ENCODE data around the gene MRPS10. TPM values are rescaled to one million over a fixed set of nuclear protein-coding genes. Genes with fewer than 3 reads are reported as not detected.

The MRPS10 gene
- total RNA-seq, result 10 to 100 TPM; 39.7 to 40.7 TPM

DNA sequence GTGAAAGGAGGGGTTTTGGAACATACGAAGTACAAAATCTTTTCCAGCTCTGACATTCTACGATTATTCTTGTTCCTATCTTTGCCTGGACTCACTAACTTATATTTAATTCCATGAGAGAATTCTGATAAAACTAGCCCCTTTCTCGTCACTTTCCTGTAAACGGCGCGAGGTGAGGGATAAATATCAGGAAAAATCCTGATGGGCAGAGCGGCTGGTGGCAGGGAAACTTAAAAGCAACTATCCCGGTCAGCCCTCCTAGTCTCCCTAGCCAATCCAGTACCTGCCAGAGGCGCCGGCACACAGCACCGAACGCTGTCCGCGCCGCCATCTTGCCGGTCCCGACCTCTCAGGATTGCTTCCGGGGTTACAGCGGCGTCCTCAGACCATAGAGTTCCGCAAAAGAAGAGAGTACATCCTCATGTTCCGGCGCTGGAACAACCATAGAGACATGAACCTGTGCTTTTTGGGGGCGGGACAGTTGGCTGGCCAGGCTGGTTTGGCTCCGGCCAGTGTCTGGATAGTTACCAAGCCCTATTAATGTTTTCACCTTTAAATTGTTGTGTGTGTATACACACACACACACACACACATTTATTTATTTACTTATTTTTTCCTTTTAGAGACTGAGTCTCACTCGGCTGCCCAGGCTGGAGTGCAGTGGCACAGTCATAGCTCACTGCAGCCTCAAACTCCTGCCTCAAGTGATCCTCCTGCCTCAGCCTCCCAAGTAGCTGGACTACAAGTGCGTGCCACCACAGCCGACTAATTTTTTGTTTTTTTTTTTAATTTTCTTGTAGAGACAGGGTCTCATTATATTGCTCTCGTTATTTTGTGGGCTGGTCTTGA, at the start of gene MRPS10:
MRPS10 (minus strand) TSS at position 343 of the 849 bp plus-strand sequence; CDS start at position 331, 12 bp downstream.
- peaks cover 7% of the 10 kb centered on the region for H3K36me3 Mint-ChIP-seq (ENCODE audit: low read depth)
- H3K9me3 Mint-ChIP-seq, result no peaks in the 10 kb centered on the region
- intact Hi-C loops (cut with micrococcal nuclease), result loop anchor here (1.0 to 5.0 kb wide), 10 partner anchors 40 to 675 kb away; partner anchors contain the start of genes BYSL, MED20, PRICKLE4 and RPL7L1

DNA sequence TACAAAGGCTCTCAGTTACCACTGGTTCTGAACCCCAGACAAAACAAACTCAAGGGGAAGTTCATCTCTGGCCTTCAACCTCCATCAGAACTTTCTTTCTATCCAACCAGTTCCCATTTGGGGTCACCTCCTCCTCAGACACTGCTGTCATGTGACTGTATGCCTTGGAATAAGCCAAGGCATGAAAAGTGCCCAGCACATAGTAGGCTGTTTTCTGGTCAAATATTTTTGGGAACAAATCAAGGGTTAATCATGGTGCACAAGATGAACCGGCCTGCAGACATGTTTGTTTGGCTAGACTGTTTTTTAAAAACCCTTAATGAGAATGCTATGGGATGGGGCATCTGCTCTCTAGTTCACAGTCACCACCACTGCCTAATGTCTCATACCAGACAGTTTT, 48.9 kb upstream of the MRPS10 start:
- Mint-ChIP-seq H3K36me3 (ENCODE audit: low read depth) (peaks cover 8% of the 10 kb centered on the region), H3K9me3 (no peaks in the 10 kb centered on the region), H3K27ac (no peak overlapping the region), H3K4me3 (no peak overlapping the region), H3K4me1 (ENCODE audit: low read depth) (no peaks in the 10 kb centered on the region), H3K27me3 (ENCODE audit: low read depth) (no peaks in the 10 kb centered on the region)
- no peak for DNase-seq
- intact Hi-C loops (cut with micrococcal nuclease), result no loop called here
- CTCF ChIA-PET, result interaction anchor here (0.8 to 8.2 kb wide), 3 partner anchors 25 to 283 kb away, joined by 3 to 99 read pairs (median 6); no protein-coding TSS in a partner anchor

More for the DNA sequence above, at the start of gene MRPS10:
- DNase-seq, result peak; percentile 96
- peak within 1 kb of the TSS; percentile 88 for H3K27ac Mint-ChIP-seq
- CTCF ChIA-PET, result interaction anchor here (0.6 to 6.3 kb wide), 3 partner anchors 159 to 430 kb away, joined by 3 to 49 read pairs (median 6); partner anchors contain the start of gene TOMM6
- H3K27me3 Mint-ChIP-seq (ENCODE audit: low read depth), result no peaks in the 10 kb centered on the region
- H3K4me3 Mint-ChIP-seq, result peak within 1 kb of the TSS; percentile 94
- peaks cover 37% of the 10 kb centered on the region for H3K4me1 Mint-ChIP-seq (ENCODE audit: low read depth)

DNA sequence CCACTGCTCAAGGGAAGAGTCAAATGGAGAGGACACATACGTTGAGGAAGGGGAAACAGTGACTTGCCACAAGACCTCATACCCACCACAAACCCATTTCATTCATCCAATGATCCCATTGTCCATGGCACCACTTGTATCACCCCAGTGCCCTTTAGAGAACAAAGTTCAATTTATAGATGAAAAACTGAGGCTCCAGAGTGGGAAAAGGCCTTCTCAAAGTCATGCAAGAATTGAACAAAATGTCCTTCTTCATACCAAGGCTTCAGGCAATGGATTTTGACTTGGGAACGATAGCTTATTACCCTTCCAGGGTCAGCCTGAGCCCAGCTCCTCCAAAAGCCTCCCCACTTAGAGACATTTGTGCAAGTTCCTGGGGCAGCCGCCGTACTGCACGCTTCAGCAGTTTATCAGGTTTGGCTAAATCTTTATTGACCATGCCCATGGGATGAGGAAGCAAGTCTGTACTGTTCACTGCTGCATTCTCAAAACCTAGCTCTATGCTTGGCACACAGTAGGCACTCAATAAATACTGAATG, 47.3 kb upstream of the MRPS10 start:
- H3K4me1 Mint-ChIP-seq (ENCODE audit: low read depth), result no peaks in the 10 kb centered on the region
- no peaks in the 10 kb centered on the region for H3K9me3 Mint-ChIP-seq
- H3K36me3 Mint-ChIP-seq (ENCODE audit: low read depth), result peaks cover 8% of the 10 kb centered on the region
- no peaks in the 10 kb centered on the region for H3K27me3 Mint-ChIP-seq (ENCODE audit: low read depth)
- no peak for DNase-seq
- intact Hi-C loops (cut with micrococcal nuclease), result loop anchor here (5.0 kb wide), 1 partner anchor 267 kb away; no protein-coding TSS in a partner anchor
- no peak overlapping the region for H3K4me3 Mint-ChIP-seq
- CTCF ChIA-PET, result interaction anchor here (8.2 kb wide), 1 partner anchor 284 kb away, joined by 99 read pairs; no protein-coding TSS in a partner anchor
- no peak overlapping the region for H3K27ac Mint-ChIP-seq

DNA sequence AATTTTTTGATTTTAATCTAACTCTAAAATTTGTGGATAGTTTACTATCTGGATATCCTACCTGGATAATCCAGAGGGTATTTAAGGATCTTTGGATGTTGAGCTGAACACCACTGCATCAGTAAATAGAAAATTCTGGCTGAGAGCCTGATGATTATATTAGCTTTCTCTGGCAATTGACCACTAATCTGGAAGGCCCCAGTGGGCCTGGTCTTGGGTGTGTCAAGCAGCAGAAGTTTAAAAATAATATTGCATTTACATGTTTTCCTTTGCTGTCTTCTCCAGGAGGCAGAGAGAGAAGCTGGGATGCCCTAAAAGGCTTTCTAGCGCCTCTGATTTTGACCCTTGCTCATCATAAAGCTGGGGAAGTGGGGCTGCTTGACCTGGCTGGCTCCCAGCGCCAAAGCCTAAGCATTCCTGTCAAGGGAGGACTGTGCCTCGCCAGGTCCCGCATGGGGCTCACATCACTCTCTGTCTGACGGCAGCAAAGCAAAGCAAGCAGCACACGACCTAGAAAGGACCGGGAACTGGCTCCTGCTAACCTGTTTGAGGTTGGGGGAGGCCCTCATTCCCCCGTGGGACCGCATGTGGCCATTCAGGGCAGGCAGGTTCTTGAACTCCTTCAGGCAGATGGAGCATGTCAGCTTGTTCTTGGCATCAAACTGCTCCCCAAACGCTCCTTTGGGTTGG, 46.6 kb upstream of the MRPS10 start:
- intact Hi-C loops (cut with micrococcal nuclease), result loop anchor here (5.0 kb wide), 1 partner anchor 268 kb away; no protein-coding TSS in a partner anchor
- no peak overlapping the region for H3K4me3 Mint-ChIP-seq
- DNase-seq, result no peak
- H3K36me3 Mint-ChIP-seq (ENCODE audit: low read depth), result peaks cover 8% of the 10 kb centered on the region
- H3K27ac Mint-ChIP-seq, result no peak overlapping the region
- H3K27me3 Mint-ChIP-seq (ENCODE audit: low read depth), result no peaks in the 10 kb centered on the region
- H3K4me1 Mint-ChIP-seq (ENCODE audit: low read depth), result no peaks in the 10 kb centered on the region
- CTCF ChIA-PET, result interaction anchor here (1.0 to 8.2 kb wide), 2 partner anchors 12 to 285 kb away, joined by 3 to 99 read pairs; no protein-coding TSS in a partner anchor
- no peaks in the 10 kb centered on the region for H3K9me3 Mint-ChIP-seq

DNA sequence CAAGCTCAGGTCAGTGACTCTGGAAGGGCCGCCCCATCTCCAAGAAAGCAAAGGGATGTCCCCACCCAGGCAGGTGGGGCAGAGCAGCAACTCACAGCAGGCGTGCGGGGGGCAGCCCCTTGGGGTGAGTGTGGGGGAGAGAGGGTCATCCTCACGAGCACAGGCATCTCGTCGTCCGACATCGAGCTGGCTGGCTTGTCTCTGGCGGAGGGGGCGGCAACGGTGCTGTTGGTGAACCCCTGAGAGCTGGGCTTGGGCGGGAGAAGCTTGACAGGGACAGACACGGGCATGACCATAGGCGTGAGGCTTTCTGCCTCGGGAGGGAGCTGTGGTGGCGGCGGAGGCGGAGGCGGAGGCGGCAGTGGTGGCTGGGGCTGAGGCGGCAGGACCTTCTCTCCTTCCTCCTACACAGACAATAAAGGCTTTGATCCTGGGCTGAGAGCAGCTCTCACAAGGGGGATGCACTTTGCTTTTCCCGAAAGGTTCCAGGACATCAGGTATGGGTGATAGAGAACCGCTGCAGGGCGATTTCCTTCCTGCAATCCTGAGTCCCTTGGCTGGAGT, 45.6 kb upstream of the MRPS10 start:
- no peak for DNase-seq
- intact Hi-C loops (cut with micrococcal nuclease), result loop anchor here (5.0 kb wide), 1 partner anchor 269 kb away; no protein-coding TSS in a partner anchor
- no peaks in the 10 kb centered on the region for H3K4me1 Mint-ChIP-seq (ENCODE audit: low read depth)
- H3K4me3 Mint-ChIP-seq, result no peak overlapping the region
- no peak overlapping the region for H3K27ac Mint-ChIP-seq
- H3K9me3 Mint-ChIP-seq, result no peaks in the 10 kb centered on the region
- no peaks in the 10 kb centered on the region for H3K27me3 Mint-ChIP-seq (ENCODE audit: low read depth)
- peaks cover 8% of the 10 kb centered on the region for H3K36me3 Mint-ChIP-seq (ENCODE audit: low read depth)
- CTCF ChIA-PET, result interaction anchor here (1.0 to 8.2 kb wide), 2 partner anchors 14 to 286 kb away, joined by 3 to 99 read pairs; no protein-coding TSS in a partner anchor

DNA sequence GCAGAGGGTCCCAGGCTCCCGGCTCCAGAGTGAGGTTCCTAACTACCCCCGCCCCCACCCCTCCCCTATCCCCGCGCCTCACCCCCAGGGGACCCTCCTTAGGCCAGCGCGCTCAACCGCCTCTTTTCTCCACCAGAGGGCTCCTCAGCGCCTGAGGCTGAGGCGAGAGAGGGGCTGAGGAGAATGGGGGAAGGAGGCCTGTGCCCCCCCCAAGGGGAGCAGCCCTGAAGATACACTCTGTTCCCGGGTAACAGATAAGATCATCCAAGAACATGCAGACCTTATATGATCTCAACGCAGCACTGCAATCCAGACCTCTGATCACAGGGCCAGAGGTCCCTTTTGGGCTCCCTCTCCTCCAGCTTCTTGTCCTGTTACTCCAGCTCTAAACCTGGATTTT, 43.3 kb upstream of the MRPS10 start:
- H3K4me3 Mint-ChIP-seq, result no peak overlapping the region
- peak; percentile 53 for DNase-seq
- peaks cover 6% of the 10 kb centered on the region for H3K36me3 Mint-ChIP-seq (ENCODE audit: low read depth)
- CTCF ChIA-PET, result interaction anchor here (0.6 to 8.2 kb wide), 17 partner anchors 8 to 300 kb away, joined by 3 to 99 read pairs (median 3); no protein-coding TSS in a partner anchor
- no peak overlapping the region for H3K27ac Mint-ChIP-seq
- H3K4me1 Mint-ChIP-seq (ENCODE audit: low read depth), result no peaks in the 10 kb centered on the region
- intact Hi-C loops (cut with micrococcal nuclease), result loop anchor here (1.0 to 5.0 kb wide), 3 partner anchors 190 to 286 kb away; partner anchors contain the start of gene TRERF1
- no peaks in the 10 kb centered on the region for H3K27me3 Mint-ChIP-seq (ENCODE audit: low read depth)
- no peaks in the 10 kb centered on the region for H3K9me3 Mint-ChIP-seq

DNA sequence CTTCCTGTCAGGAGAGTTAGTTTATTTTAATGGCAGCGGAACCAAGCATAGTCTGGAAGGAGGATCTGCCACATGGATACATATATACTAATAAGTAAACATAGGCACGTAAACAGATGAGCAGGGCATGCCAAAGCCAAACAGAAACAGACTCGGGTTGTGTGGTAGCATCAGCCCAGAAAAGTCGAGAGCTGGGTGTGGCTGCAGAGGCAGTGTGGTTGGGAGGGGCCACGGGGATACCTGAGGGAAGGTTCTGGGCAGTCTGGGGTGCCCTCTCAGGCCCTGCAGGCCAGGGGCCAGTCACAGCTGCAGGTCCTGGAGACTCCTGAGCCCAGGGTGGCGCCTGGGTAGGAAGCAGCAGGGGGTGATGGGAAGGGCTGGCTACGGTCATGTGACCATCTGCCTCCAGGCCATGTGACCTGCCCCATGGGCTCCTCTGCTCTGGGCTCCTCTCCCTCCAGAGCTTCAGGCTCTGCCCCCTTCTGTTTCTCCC, 42.8 kb upstream of the MRPS10 start:
- H3K27ac Mint-ChIP-seq, result no peak overlapping the region
- intact Hi-C loops (cut with micrococcal nuclease), result loop anchor here (2.0 to 5.0 kb wide), 2 partner anchors 190 to 272 kb away; partner anchors contain the start of gene TRERF1
- no peak overlapping the region for H3K4me3 Mint-ChIP-seq
- H3K9me3 Mint-ChIP-seq, result no peaks in the 10 kb centered on the region
- CTCF ChIA-PET, result interaction anchor here (0.6 to 8.2 kb wide), 11 partner anchors 19 to 300 kb away, joined by 3 to 99 read pairs (median 4); no protein-coding TSS in a partner anchor
- no peak for DNase-seq
- no peaks in the 10 kb centered on the region for H3K4me1 Mint-ChIP-seq (ENCODE audit: low read depth)
- no peaks in the 10 kb centered on the region for H3K27me3 Mint-ChIP-seq (ENCODE audit: low read depth)
- H3K36me3 Mint-ChIP-seq (ENCODE audit: low read depth), result peaks cover 6% of the 10 kb centered on the region

DNA sequence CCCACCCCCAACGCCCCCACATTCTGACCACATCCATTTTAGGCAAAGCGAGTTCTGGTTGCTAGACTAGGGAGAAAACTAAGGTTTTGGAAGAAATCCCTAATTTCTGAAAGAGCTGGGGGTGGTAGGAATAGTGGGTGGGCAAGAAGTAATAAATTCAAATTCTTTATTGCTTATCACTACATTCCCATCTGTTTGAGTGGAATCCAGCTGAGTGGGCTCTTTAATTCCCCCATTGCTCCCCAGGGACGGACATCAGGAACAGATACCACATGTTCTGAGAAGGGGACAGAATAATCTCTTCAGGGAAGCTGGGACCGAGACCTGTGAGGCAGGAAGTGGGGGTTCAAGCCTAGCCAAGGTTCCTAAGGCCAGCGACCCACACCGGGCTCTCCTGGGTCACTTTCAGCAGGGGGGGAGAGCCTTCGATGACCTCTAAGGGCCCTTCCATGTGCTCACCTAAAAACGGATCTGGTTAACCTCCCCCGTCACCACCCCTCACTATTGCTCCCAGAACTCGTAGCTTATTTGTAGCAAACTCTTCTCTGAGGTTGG, 42.3 kb upstream of the MRPS10 start:
- H3K36me3 Mint-ChIP-seq (ENCODE audit: low read depth), result peaks cover 6% of the 10 kb centered on the region
- intact Hi-C loops (cut with micrococcal nuclease), result loop anchor here (2.0 to 5.0 kb wide), 2 partner anchors 191 to 272 kb away; partner anchors contain the start of gene TRERF1
- no peaks in the 10 kb centered on the region for H3K4me1 Mint-ChIP-seq (ENCODE audit: low read depth)
- CTCF ChIA-PET, result interaction anchor here (0.6 to 8.2 kb wide), 9 partner anchors 130 to 301 kb away, joined by 3 to 99 read pairs (median 4); no protein-coding TSS in a partner anchor
- no peak overlapping the region for H3K27ac Mint-ChIP-seq
- DNase-seq, result no peak
- no peaks in the 10 kb centered on the region for H3K9me3 Mint-ChIP-seq
- H3K4me3 Mint-ChIP-seq, result no peak overlapping the region
- no peaks in the 10 kb centered on the region for H3K27me3 Mint-ChIP-seq (ENCODE audit: low read depth)

DNA sequence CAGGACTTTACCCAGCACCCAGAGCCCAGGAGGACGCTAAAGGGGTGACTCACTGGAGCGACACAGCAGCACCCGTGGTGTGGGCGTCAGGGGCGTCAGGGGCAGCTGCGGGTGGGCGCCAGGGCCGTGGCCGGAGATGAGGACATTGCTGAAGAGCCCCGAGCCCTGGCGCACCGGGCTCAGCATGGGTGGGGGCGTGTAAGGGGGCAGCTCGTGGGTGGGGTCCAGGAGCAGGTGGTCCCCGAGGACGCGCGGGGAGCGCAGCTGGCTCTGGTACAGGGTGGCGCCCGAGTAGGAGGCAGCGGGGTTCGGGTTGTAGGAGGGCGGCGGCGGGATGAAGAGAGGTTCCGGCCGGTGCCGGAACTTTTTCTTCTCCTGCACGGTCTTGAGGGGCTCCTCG, 41.6 kb upstream of the MRPS10 start:
- H3K27me3 Mint-ChIP-seq (ENCODE audit: low read depth), result no peaks in the 10 kb centered on the region
- no peaks in the 10 kb centered on the region for H3K9me3 Mint-ChIP-seq
- H3K4me3 Mint-ChIP-seq, result no peak overlapping the region
- no peak overlapping the region for H3K27ac Mint-ChIP-seq
- no peak for DNase-seq
- intact Hi-C loops (cut with micrococcal nuclease), result no loop called here
- H3K36me3 Mint-ChIP-seq (ENCODE audit: low read depth), result peaks cover 6% of the 10 kb centered on the region
- H3K4me1 Mint-ChIP-seq (ENCODE audit: low read depth), result no peaks in the 10 kb centered on the region
- CTCF ChIA-PET, result interaction anchor here (1.5 to 8.2 kb wide), 2 partner anchors 130 to 290 kb away, joined by 6 to 99 read pairs; no protein-coding TSS in a partner anchor

DNA sequence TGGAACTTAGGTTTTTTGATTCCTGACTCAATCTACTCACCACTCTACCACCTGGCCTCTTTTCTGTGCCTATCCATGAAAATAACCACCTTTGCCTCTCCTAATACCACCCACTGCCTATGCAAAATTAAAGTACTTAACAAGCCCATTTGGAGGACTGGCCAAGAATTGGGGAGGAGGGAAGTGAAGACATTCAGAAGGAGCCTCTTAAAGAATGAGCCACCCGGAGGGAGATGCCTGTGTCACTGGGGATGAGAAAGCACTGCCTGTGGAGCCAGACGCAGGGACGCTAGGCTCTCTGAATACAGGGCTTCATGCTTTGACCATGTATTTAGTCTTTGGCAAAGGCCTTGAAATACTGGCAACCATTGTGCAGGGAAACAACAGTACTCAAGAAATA, 40.0 kb upstream of the MRPS10 start:
- Mint-ChIP-seq H3K27ac (no peak overlapping the region), H3K4me1 (ENCODE audit: low read depth) (no peaks in the 10 kb centered on the region), H3K9me3 (no peaks in the 10 kb centered on the region), H3K36me3 (ENCODE audit: low read depth) (peaks cover 4% of the 10 kb centered on the region), H3K27me3 (ENCODE audit: low read depth) (no peaks in the 10 kb centered on the region), H3K4me3 (no peak overlapping the region)
- CTCF ChIA-PET, result interaction anchor here (3.1 kb wide), 1 partner anchor 290 kb away, joined by 15 read pairs; no protein-coding TSS in a partner anchor
- intact Hi-C loops (cut with micrococcal nuclease), result no loop called here
- no peak for DNase-seq

DNA sequence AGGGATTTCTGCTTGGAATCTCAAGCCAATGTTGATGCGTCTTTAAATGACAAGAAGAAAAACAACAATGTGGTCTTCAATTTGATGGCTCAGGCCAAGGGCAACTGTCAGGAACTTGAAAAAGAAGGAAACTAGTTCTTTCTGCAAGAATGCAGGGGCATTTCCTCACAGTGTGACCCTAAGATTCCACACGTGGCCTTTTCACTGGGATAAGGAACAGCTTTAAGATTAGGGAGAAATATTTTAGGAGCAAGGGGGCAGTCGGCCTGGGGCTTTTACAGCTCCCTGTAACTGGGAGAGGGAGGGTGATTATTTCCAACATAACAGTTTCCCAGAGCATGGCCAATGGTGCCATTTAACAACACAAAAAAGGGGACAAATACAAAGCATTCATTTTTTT, 39.4 kb upstream of the MRPS10 start:
- intact Hi-C loops (cut with micrococcal nuclease), result no loop called here
- H3K9me3 Mint-ChIP-seq, result no peaks in the 10 kb centered on the region
- H3K4me1 Mint-ChIP-seq (ENCODE audit: low read depth), result no peaks in the 10 kb centered on the region
- no peak overlapping the region for H3K27ac Mint-ChIP-seq
- H3K36me3 Mint-ChIP-seq (ENCODE audit: low read depth), result peaks cover 2% of the 10 kb centered on the region
- no peak for DNase-seq
- no peaks in the 10 kb centered on the region for H3K27me3 Mint-ChIP-seq (ENCODE audit: low read depth)
- no peak overlapping the region for H3K4me3 Mint-ChIP-seq
- CTCF ChIA-PET, result interaction anchor here (3.1 kb wide), 1 partner anchor 290 kb away, joined by 15 read pairs; no protein-coding TSS in a partner anchor

Measured in activated naive CD4-positive, alpha-beta T cell treated with anti-CD3 and anti-CD28 coated beads for 36 hours (primary cell).